Stomach (tissue), 9 donors: Measurements from ENCODE around the gene TBC1D9B. TPM values are rescaled to one million over a fixed set of nuclear protein-coding genes. Genes with fewer than 3 reads are reported as not detected.
A peak's percentile ranks its signal among the peaks of the same experiment; 100 is the strongest.

Source experiments
- DNase-seq, 2 donors: peaks; one replicate each; pipeline versions ENCODE4 v3.0.0 to v3.0.0-alpha.2; 2013 to 2019
- H3K27ac ChIP-seq, 5 donors: fragments of 200-600 bp in 4 of 5; sonication (generic) in 4 of 5; one replicate each; pipeline ENCODE4 v1.5.1; 2013 to 2019; ENCODE audit warnings: mild to moderate bottlenecking in 1 of 5, moderate library complexity in 1 of 5
- H3K27me3 ChIP-seq, 3 donors: fragments of 200-600 bp; sonication (generic); one replicate each; pipeline ENCODE4 v1.5.1; 2017 to 2019; ENCODE audit warnings: mixed run types in 1 of 3
- H3K36me3 ChIP-seq, 4 donors: fragments of 200-600 bp; sonication (generic); 1 replicate in 3 of 4; 2 replicates in 1 of 4; pipeline ENCODE4 v1.5.1; 2016 to 2019
- H3K4me1 ChIP-seq, 4 donors: fragments of 200-600 bp; sonication (generic); one replicate each; pipeline ENCODE4 v1.5.1; 2016 to 2019
- H3K4me3 ChIP-seq, 4 donors: fragments of 200-600 bp; sonication (generic) in 3 of 4; one replicate each; pipeline ENCODE4 v1.5.1; 2016 to 2019; ENCODE audit warnings: mild to moderate bottlenecking in 1 of 4
- H3K9me3 ChIP-seq, 4 donors: fragments of 200-600 bp; sonication (generic); one replicate each; pipeline ENCODE4 v1.5.1; 2016 to 2019
- CTCF ChIP-seq, 7 experiments: fragments of 450-650 bp in 4 of 7; fragments of 200-600 bp in 3 of 7; sonication (generic) in 3 of 7; IDR thresholded peaks; one replicate each; pipeline ENCODE4 v1.5.1; 2016 to 2019; ENCODE audit warnings: antibody characterized with exemption in 7 of 7, control low read depth in 2 of 7, mild to moderate bottlenecking in 1 of 7
- EP300 ChIP-seq: sonication (generic); formaldehyde crosslinking; IDR thresholded peaks from one replicate; pipeline ENCODE4 v1.6.1; 2017; ENCODE audit warnings: antibody characterized with exemption
- POLR2A ChIP-seq, 4 donors: fragments of 450-650 bp; IDR thresholded peaks; one replicate each; pipeline ENCODE4 v1.6.1; 2016; ENCODE audit warnings: antibody characterized with exemption in 4 of 4, control low read depth in 2 of 4, mild to moderate bottlenecking in 1 of 4, moderate library complexity in 1 of 4
- POLR2AphosphoS5 ChIP-seq, 3 donors: sonication (generic); formaldehyde crosslinking; IDR thresholded peaks; one replicate each; pipeline ENCODE4 v1.6.1; 2016; ENCODE audit warnings: antibody characterized with exemption in 3 of 3
- WGBS, 5 donors: extraction: QIAGEN DNeasy Blood & Tissue Kit in 3 of 5; methylation state at CpG; one replicate each; pipeline versions ENCODE4 v1.1.5 to v1.1.7; 2013 to 2018; 5-methylcytosine and 5-hydroxymethylcytosine counted together
- intact Hi-C: fragments of 100-400 bp; cut with DNase I; formaldehyde crosslinking; loops from one replicate; pipeline ENCODE4 v1.15.1; 2023; ENCODE audit warnings: low total_unique reads
- polyA plus RNA-seq, 3 donors: library from polyadenylated mRNA; stranded (reverse); fragments of 200-250 nt; gene quantifications; one replicate each; pipeline ENCODE4 v1.2.3, GENCODE V29; 2013
- total RNA-seq, 5 donors: library from RNA; depleted of rRNA; stranded (reverse); fragments of >200 nt; gene quantifications; one replicate each; pipeline versions ENCODE4 v1.1.0 to v1.2.3, GENCODE V29; 2014 to 2016
- donor health status: healthy with polysubstance abuse.
- donor health status: Bipolar disorder and iron deficiency.
- donor health status: healthy.

TBC1D9B gene
- total and polyA plus RNA-seq, 8 donors: 29.9 to 260 (median 60.1) TPM

DNA sequence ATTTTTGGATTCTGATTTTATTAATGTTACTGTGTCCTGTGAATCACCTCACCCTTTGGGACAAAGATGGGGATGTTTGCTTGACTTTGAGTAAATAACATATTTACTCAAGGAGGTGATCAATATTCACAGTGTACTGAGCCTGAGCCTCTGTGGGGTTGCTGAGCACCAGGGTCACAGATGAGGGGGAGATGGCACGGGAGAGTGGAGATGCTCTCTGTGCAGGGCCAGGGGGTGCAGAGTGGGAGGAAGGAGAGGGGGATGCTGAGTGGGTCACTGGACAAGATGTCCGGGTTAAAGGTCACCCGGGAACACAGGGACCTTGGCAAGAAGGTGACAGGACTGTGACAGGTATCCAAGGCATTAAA is 83.0 kb downstream of the TBC1D9B start:
- TF ChIP-seq EP300 (no peak), CTCF (IDR thresholded peaks at IDR 0.05) (no peak), POLR2AphosphoS5 (IDR thresholded peaks at IDR 0.05) (no peak), POLR2A (IDR thresholded peaks at IDR 0.05) (no peak)
- H3K36me3 ChIP-seq: peaks cover 64 to 78% (median 75%) of the 10 kb centered on the region in 4 donors
- no peaks in the 10 kb centered on the region for H3K27me3 ChIP-seq
- H3K27ac ChIP-seq: peak overlapping the region in 1 of 5 donors; percentile 12
- intact Hi-C loops: no loop called here
- DNase-seq: no peak
- peak overlapping the region in 2 of 4 donors; percentile 15 to 96 for H3K4me3 ChIP-seq
- peaks cover 43 to 84% (median 77%) of the 10 kb centered on the region in 4 donors for H3K4me1 ChIP-seq
- WGBS, 5 donors: 61 to 75% (median 64%) methylated on average over 3 of the region's 3 CpGs
- H3K9me3 ChIP-seq: no peaks in the 10 kb centered on the region

DNA sequence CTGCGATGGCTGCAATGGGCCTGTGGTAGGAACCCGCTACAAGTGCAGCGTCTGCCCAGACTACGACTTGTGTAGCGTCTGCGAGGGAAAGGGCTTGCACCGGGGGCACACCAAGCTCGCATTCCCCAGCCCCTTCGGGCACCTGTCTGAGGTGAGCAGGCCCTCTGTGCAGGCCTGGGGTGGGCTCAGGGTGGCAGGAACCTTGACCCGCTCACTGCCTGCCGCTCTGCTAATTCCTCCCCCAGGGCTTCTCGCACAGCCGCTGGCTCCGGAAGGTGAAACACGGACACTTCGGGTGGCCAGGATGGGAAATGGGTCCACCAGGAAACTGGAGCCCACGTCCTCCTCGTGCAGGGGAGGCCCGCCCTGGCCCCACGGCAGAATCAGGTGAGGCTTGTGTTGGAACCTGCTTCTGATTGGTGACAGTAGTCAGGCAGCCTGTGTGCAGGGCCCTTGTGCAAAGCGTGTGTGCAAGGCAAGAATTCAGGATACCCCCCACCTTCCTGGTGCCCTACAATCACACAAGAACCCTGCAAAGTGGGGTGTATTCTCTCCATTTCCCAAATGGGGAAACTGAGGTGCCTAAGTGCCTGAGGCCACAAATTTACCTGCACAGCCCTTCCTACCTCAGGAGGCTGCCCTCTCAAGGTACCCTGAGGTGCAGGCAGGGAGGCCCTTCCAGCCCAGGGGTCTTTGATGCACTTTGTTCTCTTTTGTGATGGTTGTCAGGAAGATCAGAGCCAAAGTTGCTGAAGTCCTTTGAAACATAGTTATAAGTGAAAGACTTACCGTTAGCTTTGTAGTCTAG is 83.6 kb downstream of the TBC1D9B start:
- TF ChIP-seq EP300: no peak
- peak in 2 of 3 donors; percentile 3 to 16 for TF ChIP-seq POLR2AphosphoS5 (IDR thresholded peaks at IDR 0.05)
- Histone ChIP-seq H3K27me3 (no peaks in the 10 kb centered on the region), H3K4me1 (peaks cover 49 to 84% (median 81%) of the 10 kb centered on the region in 4 donors), H3K27ac (peak overlapping the region in 2 of 5 donors; percentile 4 to 12), H3K4me3 (peak overlapping the region in 3 of 4 donors; percentile 9 to 96 (median 65)), H3K36me3 (peaks cover 58 to 72% (median 69%) of the 10 kb centered on the region in 4 donors), H3K9me3 (no peaks in the 10 kb centered on the region)
- intact Hi-C loops: no loop called here
- WGBS, 5 donors: 71 to 82% (median 77%) methylated on average over 11 to 22 of the region's 22 CpGs
- no peak for DNase-seq

- no peak for DNase-seq
- H3K27me3 ChIP-seq: no peaks in the 10 kb centered on the region
- H3K4me3 ChIP-seq: peak overlapping the region; percentile 65 to 100 (median 90)
- no peaks in the 10 kb centered on the region for H3K9me3 ChIP-seq
- WGBS, 5 donors: 20 to 47% (median 28%) methylated on average over 7 to 8 of the region's 8 CpGs
- no peak for TF ChIP-seq CTCF (IDR thresholded peaks at IDR 0.05)
- no peak for TF ChIP-seq EP300
- no peak for TF ChIP-seq POLR2AphosphoS5 (IDR thresholded peaks at IDR 0.05)
- peaks cover 41 to 56% (median 53%) of the 10 kb centered on the region in 4 donors for H3K36me3 ChIP-seq
- intact Hi-C loops: no loop called here
- peak overlapping the region; percentile 6 to 100 (median 93) for H3K27ac ChIP-seq
- H3K4me1 ChIP-seq: peaks cover 62 to 88% (median 86%) of the 10 kb centered on the region in 4 donors
Measured at GRCh38 chr5:179822444-179822990, 85.2 kb downstream of the TBC1D9B start.

- no peak for DNase-seq
- Histone ChIP-seq H3K27ac (peak overlapping the region in 4 of 5 donors; percentile 91 to 100 (median 96)), H3K27me3 (no peaks in the 10 kb centered on the region), H3K4me1 (peaks cover 67 to 88% (median 86%) of the 10 kb centered on the region in 4 donors), H3K9me3 (no peaks in the 10 kb centered on the region), H3K36me3 (peaks cover 38 to 51% (median 48%) of the 10 kb centered on the region in 4 donors), H3K4me3 (peak overlapping the region; percentile 65 to 100 (median 90))
- TF ChIP-seq EP300: no peak
- TF ChIP-seq CTCF (IDR thresholded peaks at IDR 0.05): peak in 1 of 7 experiments; percentile 5
- intact Hi-C loops: no loop called here
- WGBS, 5 donors: 20 to 28% (median 23%) methylated on average over 3 of the region's 3 CpGs
Measured at GRCh38 chr5:179822059-179822432, 85.7 kb downstream of the TBC1D9B start.
